NCI-H2171 (cell line): ENCODE measurements around the gene LRBA.
"Not testable (repeated sequence)": the region's sequence is repeated elsewhere in the genome, so short reads cannot be mapped to it uniquely, and the experiment has no call there.

Experiments
- DNase-seq: peaks from one replicate; lab custom pipeline; 2025; lab: John Stamatoyannopoulos, UW

The LRBA gene

GRCh38 chr4:150419939-150420338, 595.1 kb downstream of the LRBA start:
- DNase-seq = no peak

GRCh38 chr4:150418757-150419410, 596.2 kb downstream of the LRBA start:
- DNase-seq = no peak

- no peak for DNase-seq
Observed at GRCh38 chr4:150415213-150415612, 599.9 kb downstream of the LRBA start.

GRCh38 chr4:150411520-150411919, 603.6 kb downstream of the LRBA start:
- DNase-seq = peak; percentile 1

- peak; percentile 67 for DNase-seq
Observed at GRCh38 chr4:150402871-150403272, 612.2 kb downstream of the LRBA start.

GRCh38 chr4:150401083-150401687, 613.9 kb downstream of the LRBA start:
- DNase-seq = no peak

- no peak for DNase-seq
Observed at GRCh38 chr4:150395872-150396271, 619.2 kb downstream of the LRBA start.

- no peak for DNase-seq
Observed at GRCh38 chr4:150394046-150394445, 621.0 kb downstream of the LRBA start.

- DNase-seq = no peak
Observed at GRCh38 chr4:150391052-150391451, 624.0 kb downstream of the LRBA start.

- DNase-seq = no peak
Observed at GRCh38 chr4:150390531-150390910, 624.6 kb downstream of the LRBA start.

- DNase-seq = no peak
Observed at GRCh38 chr4:150389896-150390530, 625.1 kb downstream of the LRBA start.

GRCh38 chr4:150387981-150388380, 627.1 kb downstream of the LRBA start:
- DNase-seq = no peak

- DNase-seq = not testable (repeated sequence)
Observed at GRCh38 chr4:150386415-150386814, 628.7 kb downstream of the LRBA start.

- DNase-seq = no peak
Observed at GRCh38 chr4:150385606-150386005, 629.5 kb downstream of the LRBA start.

- DNase-seq = no peak
Observed at GRCh38 chr4:150384249-150384648, 630.8 kb downstream of the LRBA start.

- no peak for DNase-seq
Observed at GRCh38 chr4:150382028-150382427, 633.1 kb downstream of the LRBA start.

GRCh38 chr4:150381609-150382008, 633.5 kb downstream of the LRBA start:
- DNase-seq = no peak

- no peak for DNase-seq
Observed at GRCh38 chr4:150381036-150381435, 634.0 kb downstream of the LRBA start.

GRCh38 chr4:150379454-150379853, 635.6 kb downstream of the LRBA start:
- no peak for DNase-seq

GRCh38 chr4:150375025-150375424, 640.1 kb downstream of the LRBA start:
- no peak for DNase-seq

- DNase-seq = no peak
Observed at GRCh38 chr4:150371869-150372268, 643.2 kb downstream of the LRBA start.

GRCh38 chr4:150369434-150370380, 645.4 kb downstream of the LRBA start:
- DNase-seq = no peak
